Central memory CD8-positive, alpha-beta T cell (primary cell): ENCODE results near the gene LSM11.
"Not testable (repeated sequence)": the region's sequence is repeated elsewhere in the genome, so short reads cannot be mapped to it uniquely, and the experiment has no call there.

Source experiments
- ATAC-seq: fragments of 150-1000 bp; cut with Tn5 transposase; replicated peaks from 2 replicates; pipeline ENCODE4 v1.10.0; 2022; ENCODE audit warnings: mild to moderate bottlenecking, moderate FRiP score, moderate number of reproducible peaks; ENCODE audit not compliant: poor library complexity, severe bottlenecking; ENCODE audit errors: extremely low read depth
- DNase-seq, 2 donors: peaks; one replicate each; pipeline ENCODE4 v3.0.0; 2021; ENCODE audit warnings: low spot score in 2 of 2
- H3K27ac Mint-ChIP-seq: one replicate; pipeline ENCODE4 v1.8.0; 2022; ENCODE audit warnings: low read depth, mild to moderate bottlenecking, moderate library complexity, mixed read lengths
- H3K27me3 Mint-ChIP-seq: one replicate; pipeline ENCODE4 v1.8.0; 2022; ENCODE audit warnings: mixed read lengths
- H3K36me3 Mint-ChIP-seq: one replicate; pipeline ENCODE4 v1.8.0; 2022; ENCODE audit warnings: mild to moderate bottlenecking, moderate library complexity, mixed read lengths; ENCODE audit not compliant: insufficient read depth
- H3K4me1 Mint-ChIP-seq: one replicate; pipeline ENCODE4 v1.8.0; 2022; ENCODE audit warnings: mixed read lengths
- H3K4me3 Mint-ChIP-seq: one replicate; pipeline ENCODE4 v1.8.0; 2022; ENCODE audit warnings: mild to moderate bottlenecking, moderate library complexity, mixed read lengths
- H3K9me3 Mint-ChIP-seq: one replicate; pipeline ENCODE4 v1.8.0; 2022; ENCODE audit warnings: mixed read lengths

Gene LSM11

GRCh38 chr5:157743163-157744050 lies at the start of gene LSM11:
Gene LSM11 (plus strand): TSS chr5:157743712. CDS start chr5:157743751, 39 bp downstream.
- Mint-ChIP-seq H3K9me3 (no peaks in the 10 kb centered on the region), H3K27ac (peak within 1 kb of the TSS; percentile 60), H3K36me3 (peaks cover 4% of the 10 kb centered on the region), H3K4me1 (peaks cover 22% of the 10 kb centered on the region), H3K4me3 (peak within 1 kb of the TSS; percentile 79), H3K27me3 (no peaks in the 10 kb centered on the region)
- peak; percentile 91 for ATAC-seq
- peak; percentile 84 to 96 for DNase-seq

- H3K4me1 Mint-ChIP-seq, H3K27ac Mint-ChIP-seq, H3K9me3 Mint-ChIP-seq, H3K4me3 Mint-ChIP-seq, ATAC-seq, DNase-seq, H3K36me3 Mint-ChIP-seq: not testable (repeated sequence)
- H3K27me3 Mint-ChIP-seq: peaks cover 12% of the 10 kb centered on the region
Measured at GRCh38 chr5:157693816-157694215, 49.7 kb upstream of the LSM11 start.

- ATAC-seq, H3K36me3 Mint-ChIP-seq, H3K4me1 Mint-ChIP-seq, H3K4me3 Mint-ChIP-seq, H3K27ac Mint-ChIP-seq, H3K9me3 Mint-ChIP-seq, DNase-seq: not testable (repeated sequence)
- H3K27me3 Mint-ChIP-seq: peaks cover 12% of the 10 kb centered on the region
Measured at GRCh38 chr5:157696154-157696553, 47.4 kb upstream of the LSM11 start.

GRCh38 chr5:157698674-157699073 lies 44.8 kb upstream of the LSM11 start:
- H3K9me3 Mint-ChIP-seq, H3K36me3 Mint-ChIP-seq: not testable (repeated sequence)

GRCh38 chr5:157703736-157704135 lies 39.8 kb upstream of the LSM11 start:
- Mint-ChIP-seq H3K27me3 (peaks cover 14% of the 10 kb centered on the region), H3K4me1 (no peaks in the 10 kb centered on the region), H3K36me3 (peaks cover 1% of the 10 kb centered on the region), H3K9me3 (no peaks in the 10 kb centered on the region), H3K4me3 (no peak overlapping the region), H3K27ac (no peak overlapping the region)
- DNase-seq (no peak), ATAC-seq (no peak)

More at GRCh38 chr5:157698674-157699073, 44.8 kb upstream of the LSM11 start:
- H3K27me3 Mint-ChIP-seq: peaks cover 12% of the 10 kb centered on the region
- H3K27ac Mint-ChIP-seq, H3K4me3 Mint-ChIP-seq, DNase-seq, H3K4me1 Mint-ChIP-seq, ATAC-seq: not testable (repeated sequence)

- Mint-ChIP-seq H3K27me3 (peaks cover 14% of the 10 kb centered on the region), H3K27ac (no peak overlapping the region), H3K36me3 (no peaks in the 10 kb centered on the region), H3K4me3 (no peak overlapping the region), H3K4me1 (no peaks in the 10 kb centered on the region), H3K9me3 (no peaks in the 10 kb centered on the region)
- ATAC-seq (no peak), DNase-seq (no peak)
Measured at GRCh38 chr5:157708866-157709265, 34.6 kb upstream of the LSM11 start.

GRCh38 chr5:157709346-157709745 lies 34.2 kb upstream of the LSM11 start:
- no peaks in the 10 kb centered on the region for H3K4me1 Mint-ChIP-seq
- no peak overlapping the region for H3K27ac Mint-ChIP-seq
- H3K9me3 Mint-ChIP-seq: no peaks in the 10 kb centered on the region
- H3K4me3 Mint-ChIP-seq: no peak overlapping the region
- DNase-seq (no peak), ATAC-seq (no peak)
- no peaks in the 10 kb centered on the region for H3K36me3 Mint-ChIP-seq
- peaks cover 14% of the 10 kb centered on the region for H3K27me3 Mint-ChIP-seq

GRCh38 chr5:157710431-157710830 lies 33.1 kb upstream of the LSM11 start:
- no peak for DNase-seq
- no peak for ATAC-seq
- H3K4me3 Mint-ChIP-seq: no peak overlapping the region
- no peaks in the 10 kb centered on the region for H3K36me3 Mint-ChIP-seq
- H3K9me3 Mint-ChIP-seq: no peaks in the 10 kb centered on the region
- no peaks in the 10 kb centered on the region for H3K4me1 Mint-ChIP-seq
- peaks cover 11% of the 10 kb centered on the region for H3K27me3 Mint-ChIP-seq
- no peak overlapping the region for H3K27ac Mint-ChIP-seq

GRCh38 chr5:157710882-157711281 lies 32.6 kb upstream of the LSM11 start:
- no peak for ATAC-seq
- no peak for DNase-seq

GRCh38 chr5:157713830-157714595 lies 29.5 kb upstream of the LSM11 start:
- no peak for ATAC-seq
- Mint-ChIP-seq H3K27me3 (no peaks in the 10 kb centered on the region), H3K36me3 (peaks cover 1% of the 10 kb centered on the region), H3K9me3 (no peaks in the 10 kb centered on the region), H3K4me3 (no peak overlapping the region), H3K4me1 (peaks cover 10% of the 10 kb centered on the region), H3K27ac (no peak overlapping the region)
- no peak for DNase-seq

More at GRCh38 chr5:157710882-157711281, 32.6 kb upstream of the LSM11 start:
- H3K27ac Mint-ChIP-seq: no peak overlapping the region
- H3K9me3 Mint-ChIP-seq: no peaks in the 10 kb centered on the region
- H3K4me1 Mint-ChIP-seq: no peaks in the 10 kb centered on the region
- H3K36me3 Mint-ChIP-seq: no peaks in the 10 kb centered on the region
- peaks cover 7% of the 10 kb centered on the region for H3K27me3 Mint-ChIP-seq
- no peak overlapping the region for H3K4me3 Mint-ChIP-seq

- Mint-ChIP-seq H3K4me3 (no peak overlapping the region), H3K27ac (no peak overlapping the region), H3K9me3 (no peaks in the 10 kb centered on the region), H3K27me3 (no peaks in the 10 kb centered on the region), H3K4me1 (peaks cover 10% of the 10 kb centered on the region), H3K36me3 (peaks cover 1% of the 10 kb centered on the region)
- no peak for DNase-seq
- no peak for ATAC-seq
Measured at GRCh38 chr5:157714596-157714864, 29.0 kb upstream of the LSM11 start.

GRCh38 chr5:157718519-157718918 lies 25.0 kb upstream of the LSM11 start:
- Mint-ChIP-seq H3K4me3 (no peak overlapping the region), H3K27me3 (no peaks in the 10 kb centered on the region), H3K36me3 (peaks cover 1% of the 10 kb centered on the region), H3K4me1 (peaks cover 10% of the 10 kb centered on the region), H3K9me3 (no peaks in the 10 kb centered on the region), H3K27ac (no peak overlapping the region)
- DNase-seq (no peak), ATAC-seq (no peak)

- Mint-ChIP-seq H3K4me1 (peaks cover 10% of the 10 kb centered on the region), H3K36me3 (peaks cover 1% of the 10 kb centered on the region), H3K4me3 (no peak overlapping the region), H3K27ac (no peak overlapping the region), H3K9me3 (no peaks in the 10 kb centered on the region), H3K27me3 (no peaks in the 10 kb centered on the region)
- DNase-seq (no peak), ATAC-seq (no peak)
Measured at GRCh38 chr5:157719245-157719644, 24.3 kb upstream of the LSM11 start.
